ENCODE data around the gene NLRP9. TPM values are rescaled to one million over a fixed set of nuclear protein-coding genes. Genes with fewer than 3 reads are reported as not detected.

The NLRP9 gene
- total RNA-seq, 1 donor from 2014 or later = not detected

DNA sequence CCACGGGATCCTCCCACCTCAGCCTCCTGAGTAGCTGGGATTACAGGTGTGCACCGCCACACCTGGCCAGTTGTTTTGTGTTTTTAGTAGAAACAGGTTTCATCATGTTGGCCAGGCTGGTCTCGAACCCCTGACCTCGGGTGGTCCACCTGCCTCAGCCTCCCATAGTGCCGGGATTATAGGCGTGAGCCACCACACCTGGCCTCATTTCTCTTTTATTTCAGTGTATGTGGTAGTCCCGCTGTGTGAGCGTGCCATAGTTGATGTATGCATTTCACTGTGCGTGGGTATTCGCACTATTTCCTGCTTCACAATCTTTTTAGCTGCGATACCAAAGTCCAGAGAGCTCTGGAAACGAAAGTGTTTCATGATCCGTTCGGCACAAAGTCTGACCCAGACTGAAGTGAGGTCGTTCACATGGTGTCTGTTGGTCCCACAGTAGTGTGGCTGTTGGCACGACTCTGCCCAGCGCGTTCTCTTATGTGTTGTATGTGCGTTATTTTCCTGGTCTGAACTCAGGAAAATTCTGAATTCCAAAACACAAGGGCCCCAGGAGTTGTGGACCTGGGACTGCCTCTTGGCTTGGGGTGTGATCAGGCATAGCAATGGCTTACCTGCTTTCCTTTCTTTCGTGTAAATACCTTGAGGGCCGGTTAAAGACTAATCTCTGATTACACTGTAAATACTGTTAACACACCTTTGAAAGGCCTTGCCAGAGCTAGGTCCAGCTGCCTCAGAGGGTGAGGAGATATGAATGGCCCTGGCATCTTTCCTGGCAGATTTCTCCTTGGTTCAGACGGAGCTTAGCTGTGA, 54.5 kb downstream of the NLRP9 start:
- DNase-seq (no peak), ATAC-seq (peak; percentile 86 to 89)
- TF ChIP-seq, protein P1, sequence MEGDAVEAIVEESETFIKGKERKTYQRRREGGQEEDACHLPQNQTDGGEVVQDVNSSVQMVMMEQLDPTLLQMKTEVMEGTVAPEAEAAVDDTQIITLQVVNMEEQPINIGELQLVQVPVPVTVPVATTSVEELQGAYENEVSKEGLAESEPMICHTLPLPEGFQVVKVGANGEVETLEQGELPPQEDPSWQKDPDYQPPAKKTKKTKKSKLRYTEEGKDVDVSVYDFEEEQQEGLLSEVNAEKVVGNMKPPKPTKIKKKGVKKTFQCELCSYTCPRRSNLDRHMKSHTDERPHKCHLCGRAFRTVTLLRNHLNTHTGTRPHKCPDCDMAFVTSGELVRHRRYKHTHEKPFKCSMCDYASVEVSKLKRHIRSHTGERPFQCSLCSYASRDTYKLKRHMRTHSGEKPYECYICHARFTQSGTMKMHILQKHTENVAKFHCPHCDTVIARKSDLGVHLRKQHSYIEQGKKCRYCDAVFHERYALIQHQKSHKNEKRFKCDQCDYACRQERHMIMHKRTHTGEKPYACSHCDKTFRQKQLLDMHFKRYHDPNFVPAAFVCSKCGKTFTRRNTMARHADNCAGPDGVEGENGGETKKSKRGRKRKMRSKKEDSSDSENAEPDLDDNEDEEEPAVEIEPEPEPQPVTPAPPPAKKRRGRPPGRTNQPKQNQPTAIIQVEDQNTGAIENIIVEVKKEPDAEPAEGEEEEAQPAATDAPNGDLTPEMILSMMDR (IDR thresholded peaks at IDR 0.05) = no peak
- Histone ChIP-seq H3K4me3 (peak overlapping the region; percentile 17), H3K4me1 (peaks cover 29% of the 10 kb centered on the region), H3K36me3 (peaks cover 96% of the 10 kb centered on the region), H3K27ac (no peak overlapping the region), H3K27me3 (ENCODE audit: low read depth) (no peaks in the 10 kb centered on the region), H3K9me3 (no peaks in the 10 kb centered on the region)
- intact Hi-C loops (cut with DNase I) = no loop called here

DNA sequence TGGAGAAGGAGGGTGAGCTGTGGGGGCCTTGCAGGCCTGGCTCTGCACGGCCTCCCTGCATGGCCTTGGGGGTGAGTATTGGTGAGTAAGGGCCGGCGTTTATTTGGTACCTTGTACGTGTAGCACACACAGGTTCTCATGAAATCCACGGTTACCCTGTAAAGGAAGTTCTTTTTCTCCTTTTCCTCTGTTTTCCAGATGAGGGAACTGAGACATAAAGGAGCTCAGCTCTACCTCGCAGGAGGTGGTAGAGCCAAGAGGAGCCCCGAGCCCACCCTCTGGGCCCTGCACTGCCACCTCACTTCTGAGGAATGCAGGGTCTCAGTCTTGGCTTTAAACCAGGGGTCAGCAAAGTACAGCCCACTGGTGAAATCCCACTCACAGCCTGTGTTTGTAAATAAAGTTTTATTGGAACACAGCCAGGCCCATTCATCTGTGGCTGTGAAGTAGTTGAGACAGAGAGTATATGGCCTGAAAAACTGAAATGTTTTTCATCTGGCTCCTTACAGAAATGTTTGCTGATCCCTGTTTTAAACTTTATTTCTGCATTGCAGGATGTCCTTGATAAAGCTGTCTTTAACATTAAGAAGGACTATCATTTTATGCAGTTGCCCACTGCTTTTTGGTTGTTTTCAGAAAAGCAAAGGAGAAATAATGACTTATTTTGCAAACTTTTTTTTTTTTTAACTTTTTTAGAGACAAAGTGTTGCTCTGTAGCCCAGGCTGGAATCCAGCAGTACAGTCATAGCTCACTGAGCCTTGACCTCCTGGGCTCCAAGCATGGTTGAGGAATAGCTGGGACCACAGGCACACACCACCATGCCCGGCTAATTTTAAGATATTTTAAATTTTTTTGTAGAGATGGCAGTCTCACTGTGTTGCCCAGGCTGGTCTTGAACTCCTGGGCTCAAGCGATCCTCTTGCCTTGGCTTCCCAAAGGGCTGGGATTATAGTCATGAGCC, 56.8 kb downstream of the NLRP9 start:
- TF ChIP-seq, protein P1 (IDR thresholded peaks at IDR 0.05) = no peak
- Histone ChIP-seq H3K4me1 (peaks cover 51% of the 10 kb centered on the region), H3K27ac (no peak overlapping the region), H3K4me3 (no peak overlapping the region), H3K27me3 (ENCODE audit: low read depth) (no peaks in the 10 kb centered on the region), H3K36me3 (peaks cover 80% of the 10 kb centered on the region), H3K9me3 (no peaks in the 10 kb centered on the region)
- ATAC-seq = no peak
- intact Hi-C loops (cut with DNase I) = no loop called here
- DNase-seq = no peak

DNA sequence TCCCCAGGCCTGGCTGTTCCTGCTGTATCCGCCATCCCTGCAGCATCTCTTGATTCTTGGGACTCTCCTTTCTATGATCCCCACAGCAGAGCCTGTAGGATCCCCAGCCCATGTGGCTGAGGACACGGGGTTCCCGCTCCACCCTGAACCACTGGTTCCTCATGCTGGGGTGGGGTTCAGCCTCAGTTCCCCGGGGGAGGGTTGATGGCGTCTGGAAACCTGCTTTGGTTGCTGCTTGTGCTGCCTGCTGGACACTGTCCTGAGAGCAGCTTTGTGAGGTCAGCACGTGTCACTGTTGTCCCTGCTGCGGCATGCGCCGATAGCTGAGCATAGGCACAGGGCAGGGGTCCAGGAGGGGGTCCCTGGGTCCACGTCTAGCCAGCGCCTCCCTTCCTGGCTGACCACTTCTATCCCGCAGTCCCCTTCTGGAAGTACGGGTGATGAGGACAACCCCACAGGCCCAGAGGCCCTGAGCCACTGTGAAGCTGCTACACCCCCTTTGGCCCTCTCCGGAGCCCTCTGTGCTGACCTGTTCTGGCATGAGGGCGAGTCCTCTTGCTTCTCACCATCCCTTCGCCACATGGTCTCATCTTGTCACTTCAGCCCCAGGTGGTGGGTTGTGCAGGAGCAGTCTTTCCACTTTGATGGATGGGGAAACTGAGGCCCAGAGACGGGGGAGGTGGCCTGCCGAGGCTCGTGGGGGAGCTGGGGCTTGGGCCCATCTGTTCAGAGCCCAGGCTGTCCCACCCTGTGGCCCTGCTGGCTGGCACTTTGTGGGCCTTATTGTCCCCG, 57.7 kb downstream of the NLRP9 start:
- Histone ChIP-seq H3K36me3 (peaks cover 71% of the 10 kb centered on the region), H3K27ac (no peak overlapping the region), H3K9me3 (no peaks in the 10 kb centered on the region), H3K27me3 (ENCODE audit: low read depth) (no peaks in the 10 kb centered on the region), H3K4me1 (peaks cover 59% of the 10 kb centered on the region), H3K4me3 (no peak overlapping the region)
- DNase-seq (no peak), ATAC-seq (no peak)
- TF ChIP-seq, protein P1 (IDR thresholded peaks at IDR 0.05) = no peak
- intact Hi-C loops (cut with DNase I) = no loop called here

DNA sequence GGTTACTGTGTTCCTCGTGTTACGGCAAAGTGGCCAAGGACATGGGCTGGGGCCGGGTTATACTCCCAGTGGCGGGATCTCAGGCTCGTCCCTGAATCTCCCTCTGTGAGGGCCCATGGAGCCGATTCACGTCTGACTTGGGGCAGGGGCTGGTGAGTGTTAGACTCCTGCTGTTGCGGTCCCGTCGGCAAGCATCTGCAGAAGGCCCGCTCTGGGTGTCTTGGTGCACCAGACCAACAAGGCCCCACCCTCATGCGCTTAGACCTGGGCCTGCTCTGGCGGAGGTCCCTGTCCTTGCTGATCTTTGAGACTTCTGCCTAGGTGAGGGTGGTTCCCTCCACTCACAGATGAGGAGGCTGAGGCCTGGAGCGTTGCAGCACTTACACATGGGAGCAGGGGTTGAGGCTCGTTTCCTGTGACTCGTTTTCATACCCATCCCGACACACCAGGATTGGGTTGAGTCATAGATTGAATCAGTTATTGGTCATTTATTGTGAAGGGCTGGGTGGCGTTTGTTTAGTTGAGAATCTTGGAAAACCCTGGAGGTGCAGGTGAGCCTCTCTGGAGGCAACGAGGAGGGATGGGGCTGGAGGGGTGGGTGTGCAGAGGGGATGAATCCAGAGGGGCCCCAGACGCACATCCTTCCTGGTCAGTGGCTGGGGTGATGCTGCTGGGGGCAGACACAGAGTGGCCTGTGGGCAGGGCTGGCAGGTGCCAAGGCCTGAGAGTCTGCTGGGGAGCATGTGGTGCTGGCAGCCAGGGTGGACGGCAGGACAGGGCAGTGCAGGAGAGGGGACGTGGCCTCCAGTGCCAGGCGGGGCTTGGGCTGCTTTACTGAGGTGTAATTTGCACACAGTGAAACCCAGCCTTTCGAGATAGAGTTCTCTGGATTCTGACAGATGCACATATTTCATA, 58.6 kb downstream of the NLRP9 start:
- Histone ChIP-seq H3K9me3 (no peaks in the 10 kb centered on the region), H3K27me3 (ENCODE audit: low read depth) (no peaks in the 10 kb centered on the region), H3K36me3 (peaks cover 62% of the 10 kb centered on the region), H3K27ac (no peak overlapping the region), H3K4me1 (peaks cover 55% of the 10 kb centered on the region), H3K4me3 (no peak overlapping the region)
- TF ChIP-seq, protein P1 (IDR thresholded peaks at IDR 0.05) = no peak
- intact Hi-C loops (cut with DNase I) = no loop called here
- DNase-seq = peak; percentile 43
- no peak for ATAC-seq

Measured in lower lobe of right lung (tissue), 2 donors.